Brain microvascular endothelial cell (primary cell): ENCODE results near the gene OXA1L.
"Not testable (repeated sequence)": the region's sequence is repeated elsewhere in the genome, so short reads cannot be mapped to it uniquely, and the experiment has no call there.

Experiments used
- DNase-seq: peaks from one replicate; pipeline ENCODE4 v3.0.0-alpha.2; 2020
- H3K27ac ChIP-seq: fragments of 250-450 bp; sonication (Bioruptor Pico); 2 replicates; pipeline ENCODE4 v1.5.1; 2020; ENCODE audit warnings: mild to moderate bottlenecking, moderate library complexity
- H3K27me3 ChIP-seq: fragments of 250-450 bp; sonication (Bioruptor Pico); replicated peaks from 2 replicates; pipeline ENCODE4 v1.5.1; 2020; ENCODE audit warnings: mild to moderate bottlenecking
- H3K36me3 ChIP-seq: fragments of 250-450 bp; sonication (Bioruptor Pico); replicated peaks from 2 replicates; pipeline ENCODE4 v1.5.1; 2020; ENCODE audit warnings: mild to moderate bottlenecking
- H3K4me3 ChIP-seq: 2 replicates; pipeline ENCODE4 v1.5.1; 2011; ENCODE audit warnings: low read depth, mild to moderate bottlenecking, control low read depth, low read length, moderate library complexity
- in situ Hi-C: cut with HindIII; loops from 2 replicates; pipeline ENCODE4 v1.10.0; 2017; ENCODE audit warnings: low sequenced_read_pairs, low pct_ligation_motif_present
- TF ChIP-seq, protein P1 (sequence below): IDR thresholded peaks from 2 replicates; pipeline ENCODE4 v1.5.1; 2011; ENCODE audit warnings: low read depth, mild to moderate bottlenecking, moderate library complexity, low read length, control low read depth, inconsistent platforms; ENCODE audit errors: missing control alignments

The OXA1L gene

DNA sequence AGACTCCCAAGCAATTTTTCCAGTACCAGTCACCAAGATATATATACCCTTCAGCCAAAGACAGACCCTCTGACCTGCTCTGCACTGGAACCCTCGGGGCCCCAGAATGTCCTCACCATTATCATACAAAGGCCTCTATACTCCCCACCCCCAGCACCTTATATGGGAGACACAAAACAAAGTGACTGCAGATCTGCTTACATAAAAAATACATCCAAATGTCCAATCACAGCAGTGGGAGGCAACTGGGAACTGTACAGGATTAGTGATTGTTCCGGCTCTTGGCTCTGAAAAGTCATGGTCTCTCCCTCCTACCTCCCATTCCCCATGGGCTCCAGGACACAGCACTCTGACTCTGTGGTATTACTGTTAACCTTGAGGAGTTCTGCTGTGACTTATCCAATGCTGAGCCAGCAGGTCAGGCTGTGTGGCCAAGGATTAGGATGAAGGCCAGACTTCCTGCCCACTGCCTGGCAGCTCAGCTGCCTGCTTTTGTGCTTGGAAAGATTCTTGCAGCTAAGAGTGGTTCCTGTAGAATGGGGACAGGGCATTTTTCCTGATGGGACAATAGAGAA, 13.7 kb downstream of the OXA1L start:
- DNase-seq, result peak; percentile 4
- in situ Hi-C loops, result no loop called here
- H3K27ac ChIP-seq, result no peak overlapping the region
- H3K4me3 ChIP-seq, result no peak overlapping the region
- TF ChIP-seq, protein P1, sequence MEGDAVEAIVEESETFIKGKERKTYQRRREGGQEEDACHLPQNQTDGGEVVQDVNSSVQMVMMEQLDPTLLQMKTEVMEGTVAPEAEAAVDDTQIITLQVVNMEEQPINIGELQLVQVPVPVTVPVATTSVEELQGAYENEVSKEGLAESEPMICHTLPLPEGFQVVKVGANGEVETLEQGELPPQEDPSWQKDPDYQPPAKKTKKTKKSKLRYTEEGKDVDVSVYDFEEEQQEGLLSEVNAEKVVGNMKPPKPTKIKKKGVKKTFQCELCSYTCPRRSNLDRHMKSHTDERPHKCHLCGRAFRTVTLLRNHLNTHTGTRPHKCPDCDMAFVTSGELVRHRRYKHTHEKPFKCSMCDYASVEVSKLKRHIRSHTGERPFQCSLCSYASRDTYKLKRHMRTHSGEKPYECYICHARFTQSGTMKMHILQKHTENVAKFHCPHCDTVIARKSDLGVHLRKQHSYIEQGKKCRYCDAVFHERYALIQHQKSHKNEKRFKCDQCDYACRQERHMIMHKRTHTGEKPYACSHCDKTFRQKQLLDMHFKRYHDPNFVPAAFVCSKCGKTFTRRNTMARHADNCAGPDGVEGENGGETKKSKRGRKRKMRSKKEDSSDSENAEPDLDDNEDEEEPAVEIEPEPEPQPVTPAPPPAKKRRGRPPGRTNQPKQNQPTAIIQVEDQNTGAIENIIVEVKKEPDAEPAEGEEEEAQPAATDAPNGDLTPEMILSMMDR, result no peak
- H3K27me3 ChIP-seq, result no peaks in the 10 kb centered on the region
- H3K36me3 ChIP-seq, result no peaks in the 10 kb centered on the region

DNA sequence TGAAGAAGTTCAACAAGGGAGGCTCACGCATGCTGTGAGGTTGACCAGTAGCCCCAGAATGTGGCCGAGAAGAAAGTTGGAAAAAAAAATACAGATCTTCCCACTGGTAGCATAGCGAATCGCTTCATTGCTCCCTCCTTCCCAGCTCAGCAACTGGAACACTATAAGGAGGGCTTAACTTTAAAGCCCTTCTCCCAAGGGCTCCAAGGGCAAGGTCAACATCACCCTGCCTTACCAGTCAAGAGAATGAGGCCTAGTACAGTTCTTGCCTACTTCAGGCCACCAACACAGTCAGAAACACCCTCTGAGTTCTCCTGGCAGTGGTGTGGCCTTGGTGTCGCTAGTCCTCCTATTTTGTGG, 14.4 kb downstream of the OXA1L start:
- no peak overlapping the region for H3K27ac ChIP-seq
- TF ChIP-seq, protein P1, result no peak
- in situ Hi-C loops, result no loop called here
- no peaks in the 10 kb centered on the region for H3K27me3 ChIP-seq
- H3K36me3 ChIP-seq, result no peaks in the 10 kb centered on the region
- no peak overlapping the region for H3K4me3 ChIP-seq
- no peak for DNase-seq

- DNase-seq, result no peak
- Histone ChIP-seq H3K27ac (no peak overlapping the region), H3K27me3 (no peaks in the 10 kb centered on the region), H3K4me3 (no peak overlapping the region), H3K36me3 (no peaks in the 10 kb centered on the region)
- in situ Hi-C loops, result no loop called here
- TF ChIP-seq, protein P1, result no peak
Observed at GRCh38 chr14:22781301-22781991, 15.0 kb downstream of the OXA1L start.

- Histone ChIP-seq H3K36me3 (no peaks in the 10 kb centered on the region), H3K4me3 (no peak overlapping the region), H3K27me3 (no peaks in the 10 kb centered on the region), H3K27ac (no peak overlapping the region)
- TF ChIP-seq, protein P1, result no peak
- no peak for DNase-seq
- in situ Hi-C loops, result no loop called here
Observed at GRCh38 chr14:22786685-22787084, 20.2 kb downstream of the OXA1L start.

DNA sequence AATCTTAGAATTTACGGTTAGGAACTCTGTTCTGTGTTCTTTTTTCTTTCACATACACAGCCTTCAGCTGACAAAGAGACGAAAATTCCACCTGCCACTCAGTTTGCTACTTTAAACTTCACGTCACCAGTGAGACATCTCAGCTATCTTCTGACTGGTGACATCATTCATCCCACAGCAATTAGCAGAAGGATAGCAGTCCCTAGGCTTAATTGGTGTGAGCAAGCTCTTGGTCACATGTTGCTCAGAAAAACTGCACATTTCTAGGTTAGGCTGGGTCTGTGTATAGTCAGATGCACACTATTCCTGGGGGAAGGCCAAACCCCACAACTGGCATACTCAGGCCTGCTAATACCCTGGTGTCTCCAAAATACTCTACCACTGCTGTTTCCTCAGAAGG, 24.8 kb downstream of the OXA1L start:
- TF ChIP-seq, protein P1, result no peak
- no peak overlapping the region for H3K27ac ChIP-seq
- H3K4me3 ChIP-seq, result no peak overlapping the region
- H3K27me3 ChIP-seq, result no peaks in the 10 kb centered on the region
- no peaks in the 10 kb centered on the region for H3K36me3 ChIP-seq
- in situ Hi-C loops, result no loop called here
- DNase-seq, result peak; percentile 47

DNA sequence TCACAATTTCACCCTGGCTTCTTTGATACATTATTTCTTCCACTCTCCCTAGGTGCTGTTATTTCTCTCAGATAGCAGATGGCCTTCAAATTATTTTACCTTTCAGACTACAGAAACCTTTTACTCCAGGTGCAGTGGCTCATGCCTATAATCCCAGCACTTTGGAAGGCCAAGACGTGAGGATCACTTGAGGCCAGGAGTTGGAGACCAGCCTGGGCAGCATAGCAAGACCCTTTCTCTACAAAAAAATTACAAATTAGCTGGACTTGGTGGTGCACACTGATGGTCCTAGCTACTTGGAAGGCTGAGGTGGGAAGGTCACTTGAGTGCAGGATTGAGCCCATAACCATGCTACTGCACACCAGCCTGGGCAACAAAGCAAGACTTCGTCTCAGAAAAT, 25.7 kb downstream of the OXA1L start:
- no peak for DNase-seq
- Histone ChIP-seq H3K27ac (no peak overlapping the region), H3K27me3 (no peaks in the 10 kb centered on the region), H3K4me3 (no peak overlapping the region), H3K36me3 (no peaks in the 10 kb centered on the region)
- in situ Hi-C loops, result no loop called here
- TF ChIP-seq, protein P1, result no peak

DNA sequence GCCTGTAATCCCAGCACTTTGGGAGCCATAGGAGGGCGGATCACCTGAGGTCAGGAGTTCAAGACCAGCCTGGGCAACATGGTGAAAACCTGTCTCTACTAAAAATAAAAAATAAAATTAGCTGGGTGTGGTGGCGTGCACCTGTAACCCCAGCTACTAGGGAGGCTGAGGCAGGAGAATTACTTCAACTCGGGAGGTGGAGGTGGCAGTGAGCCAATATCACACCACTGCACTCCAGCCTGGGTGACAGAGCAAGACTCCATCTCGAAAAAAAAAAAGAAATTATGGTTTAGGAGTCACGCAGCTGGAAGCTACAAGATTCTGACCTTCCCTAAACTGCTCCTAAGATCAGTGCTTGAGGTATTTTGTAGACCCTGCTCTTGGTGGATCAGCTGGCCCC, 27.1 kb downstream of the OXA1L start:
- DNase-seq, H3K4me3 ChIP-seq, H3K36me3 ChIP-seq, H3K27me3 ChIP-seq, H3K27ac ChIP-seq, in situ Hi-C loops: not testable (repeated sequence)
